ENCODE measurements around the gene UBE2Q2.
"Not testable (repeated sequence)": the region's sequence is repeated elsewhere in the genome, so short reads cannot be mapped to it uniquely, and the experiment has no call there.

Gene UBE2Q2

GRCh38 chr15:75823860-75824613 is 19.2 kb upstream of the UBE2Q2 start:
- intact Hi-C loops (cut with DNase I): no loop called here
- DNase-seq: no peak

GRCh38 chr15:75827691-75828090 is 15.6 kb upstream of the UBE2Q2 start:
- intact Hi-C loops (cut with DNase I): no loop called here
- no peak for DNase-seq

DNA sequence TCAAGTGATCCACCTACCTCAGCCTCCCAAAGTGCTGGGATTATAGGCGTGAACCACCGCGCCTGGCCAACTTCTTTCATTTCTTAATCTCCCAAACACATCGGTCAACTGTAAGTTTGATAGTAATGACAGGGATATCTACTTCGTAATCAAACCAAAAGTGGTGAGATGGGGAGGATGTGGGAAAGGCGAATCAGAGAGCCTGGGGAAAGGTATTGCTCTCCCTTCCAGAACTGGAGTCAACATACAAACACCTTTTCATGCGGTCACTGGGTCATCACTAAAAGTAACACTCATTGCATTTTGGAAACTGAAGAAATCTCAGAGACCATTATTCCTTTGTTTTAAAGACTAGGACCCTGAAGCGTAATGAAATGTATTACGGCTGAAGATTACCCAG is 14.8 kb upstream of the UBE2Q2 start:
- DNase-seq: no peak
- intact Hi-C loops (cut with DNase I): no loop called here

DNA sequence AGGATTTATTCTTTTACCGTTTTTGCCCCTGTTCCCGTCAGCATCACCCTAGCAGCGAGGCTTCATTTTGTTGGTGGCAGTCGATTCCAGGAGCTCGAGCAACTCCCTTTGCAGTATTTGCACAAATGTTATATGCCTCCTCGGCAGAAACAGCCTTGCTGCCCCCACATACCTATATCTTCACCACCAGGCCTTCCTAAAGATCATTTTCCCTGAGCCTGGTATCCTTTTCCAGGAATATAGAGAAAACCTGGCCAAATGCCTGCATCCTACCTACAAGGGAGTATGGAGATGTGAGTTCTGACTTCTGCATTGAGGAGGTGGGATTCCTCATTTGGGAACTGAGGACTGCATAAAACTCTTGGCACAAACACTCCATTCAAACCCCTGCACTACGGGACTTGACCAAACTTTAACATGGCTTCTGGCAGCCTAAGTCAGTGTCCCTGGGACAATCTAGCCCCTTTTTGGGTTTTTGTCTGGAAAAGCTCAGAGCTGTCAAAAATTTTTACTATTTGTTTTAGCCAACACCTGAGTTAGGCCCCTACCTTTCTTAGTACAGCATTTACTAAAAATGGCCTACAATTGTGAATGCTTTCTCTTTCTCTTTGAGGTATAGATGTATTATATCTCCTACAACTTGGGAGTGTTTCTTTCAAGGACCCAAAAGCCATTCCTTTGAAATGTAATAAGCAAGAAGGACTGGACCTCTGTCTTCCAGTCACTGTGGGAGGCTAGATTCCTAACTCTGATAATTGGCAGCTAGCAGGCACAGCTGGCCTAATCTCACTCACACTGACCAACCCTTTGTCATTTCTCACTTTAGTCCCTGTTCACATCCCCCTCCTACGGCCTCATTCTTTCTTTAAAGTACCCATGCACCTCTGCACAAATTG is 12.1 kb upstream of the UBE2Q2 start:
- no peak for DNase-seq
- intact Hi-C loops (cut with DNase I): no loop called here

- no peak for DNase-seq
- intact Hi-C loops (cut with DNase I): no loop called here
Measured at GRCh38 chr15:75831806-75832102, 11.5 kb upstream of the UBE2Q2 start.

DNA sequence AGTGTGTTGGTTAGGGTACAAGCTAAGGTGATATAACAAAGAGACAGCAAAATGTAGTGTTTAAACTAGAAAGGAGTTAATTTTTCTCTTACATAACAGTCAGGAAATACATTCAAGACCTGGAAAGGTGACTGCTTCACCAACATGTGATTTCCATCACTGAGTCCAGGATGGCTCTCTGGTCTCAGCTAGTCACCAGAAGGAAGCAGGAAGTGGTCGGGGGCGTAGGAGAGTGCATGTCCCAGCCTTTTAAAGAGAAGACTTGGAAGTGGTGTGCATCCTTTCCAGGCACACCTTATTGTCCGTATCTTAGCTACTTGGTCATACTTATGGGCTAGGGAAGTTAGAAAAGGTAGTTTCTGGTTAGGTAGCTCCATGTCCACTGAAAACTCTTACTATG is 11.1 kb upstream of the UBE2Q2 start:
- intact Hi-C loops (cut with DNase I): no loop called here
- DNase-seq: no peak

GRCh38 chr15:75834021-75834420 is 9.2 kb upstream of the UBE2Q2 start:
- DNase-seq: no peak
- intact Hi-C loops (cut with DNase I): no loop called here

- intact Hi-C loops (cut with DNase I): no loop called here
- DNase-seq: no peak
Measured at GRCh38 chr15:75835990-75836958, 7.0 kb upstream of the UBE2Q2 start.

GRCh38 chr15:75836959-75837334 is 6.3 kb upstream of the UBE2Q2 start:
- DNase-seq: no peak
- intact Hi-C loops (cut with DNase I): no loop called here

DNA sequence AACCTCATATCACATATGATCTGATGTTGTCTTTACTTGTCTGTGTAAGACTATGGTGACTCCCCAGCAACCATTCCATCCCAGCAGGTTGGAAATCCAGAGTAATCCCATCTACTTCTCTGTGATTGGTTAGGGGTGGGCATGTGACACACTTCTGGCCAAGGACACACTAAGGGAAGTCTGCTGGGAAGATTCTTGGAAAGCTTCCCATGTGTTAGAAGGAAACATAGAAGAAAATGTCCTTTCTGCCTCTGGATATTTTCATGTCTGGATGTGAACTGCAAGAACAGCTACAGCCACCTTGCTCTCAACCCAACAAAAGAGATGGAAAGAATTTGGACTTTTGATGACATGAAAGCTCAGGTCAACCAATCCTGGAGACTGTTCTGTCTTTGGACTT is 2.6 kb upstream of the UBE2Q2 start:
- DNase-seq: peak in 2 of 10 donors; percentile 9 to 18
- intact Hi-C loops (cut with DNase I): loop anchor here (5.0 kb wide), 1 partner anchor 62 kb away; the partner anchor contains the start of gene FBXO22

GRCh38 chr15:75841626-75842025 is 1.6 kb upstream of the UBE2Q2 start:
- intact Hi-C loops (cut with DNase I): loop anchor here (5.0 kb wide), 1 partner anchor 61 kb away; the partner anchor contains the start of gene FBXO22

DNA sequence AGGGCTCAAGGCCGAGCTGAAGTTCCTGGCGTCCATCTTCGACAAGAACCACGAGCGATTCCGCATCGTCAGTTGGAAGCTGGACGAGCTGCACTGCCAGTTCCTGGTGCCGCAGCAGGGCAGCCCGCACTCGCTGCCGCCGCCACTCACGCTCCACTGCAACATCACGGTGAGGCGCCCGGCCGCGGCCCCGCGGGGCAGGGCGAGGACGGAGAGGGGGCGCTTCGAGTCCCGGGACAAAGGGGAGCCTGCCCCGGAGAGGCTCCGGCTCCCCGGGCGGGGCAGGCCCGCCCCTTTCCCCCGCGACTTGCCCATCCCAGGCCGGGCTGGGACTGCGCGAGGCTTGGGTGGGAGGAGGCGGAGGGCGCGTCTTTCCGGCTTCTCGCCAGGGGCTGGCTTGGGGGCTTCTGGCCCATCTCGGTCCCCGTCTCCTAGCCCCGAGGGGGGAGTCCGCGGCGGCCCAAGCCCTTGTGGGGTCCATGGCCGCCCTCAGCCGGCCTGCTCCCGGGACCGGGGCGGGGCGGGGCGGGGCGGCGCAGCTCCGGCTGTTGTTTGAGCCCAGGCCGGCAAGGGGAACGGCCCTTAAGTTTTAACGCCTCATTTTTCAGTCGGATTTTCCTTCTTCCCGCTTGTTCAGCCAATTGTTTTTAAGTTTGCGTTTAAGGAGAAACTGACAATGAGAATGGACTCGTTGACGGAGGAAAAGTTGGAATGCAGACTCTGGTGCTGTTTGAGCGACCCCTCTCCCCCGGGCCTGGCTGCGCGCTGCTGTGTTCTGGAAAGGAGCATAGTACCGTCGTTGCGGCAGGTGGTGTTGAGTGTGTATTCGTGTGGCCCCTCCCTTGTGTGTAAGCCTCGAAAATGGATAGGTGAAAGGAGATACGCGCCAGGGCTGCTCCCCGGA is 683 bp downstream of the UBE2Q2 start:
- intact Hi-C loops (cut with DNase I): loop anchor here (5.0 kb wide), 1 partner anchor 58 kb away; the partner anchor contains the start of gene FBXO22

More at GRCh38 chr15:75841626-75842025, 1.6 kb upstream of the UBE2Q2 start:
- no peak for DNase-seq

DNA sequence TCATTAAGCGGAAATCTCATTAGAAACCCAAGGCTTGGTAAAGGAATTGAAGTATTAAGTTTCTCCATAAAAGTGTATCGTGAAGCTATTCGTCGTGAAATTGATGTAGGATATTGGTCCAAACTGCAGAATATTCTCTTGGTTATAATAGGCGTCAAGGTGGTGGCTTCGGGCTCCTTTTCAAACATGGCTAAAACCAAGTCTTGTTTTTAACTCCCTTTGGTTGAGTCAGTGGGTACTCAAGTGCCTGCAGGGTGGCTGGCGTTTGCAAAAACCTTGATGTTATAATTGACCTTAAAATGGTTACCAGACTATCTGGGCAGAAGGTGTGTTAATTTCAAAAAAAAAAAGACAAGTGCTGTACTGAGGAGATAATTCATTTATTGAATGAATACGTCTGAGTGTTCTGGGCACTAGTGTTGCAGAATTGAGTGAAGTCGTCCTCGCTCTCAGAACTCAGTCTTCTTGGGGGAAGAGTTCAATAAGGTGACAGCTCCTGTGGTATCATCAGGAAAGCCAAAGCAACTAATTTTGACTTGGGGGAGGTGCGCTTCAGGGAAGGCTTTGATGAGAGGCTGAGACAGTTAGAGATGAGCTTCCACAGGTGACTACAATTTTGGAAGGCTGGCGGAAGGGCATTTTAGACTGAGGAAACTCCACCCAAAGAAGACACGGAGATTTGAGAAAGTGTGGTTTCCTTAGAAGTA is 1.5 kb downstream of the UBE2Q2 start:
- DNase-seq: no peak
- intact Hi-C loops (cut with DNase I): loop anchor here (5.0 kb wide), 1 partner anchor 58 kb away; the partner anchor contains the start of gene FBXO22

More for the DNA sequence above, 683 bp downstream of the UBE2Q2 start:
- DNase-seq: peak; percentile 22 to 91 (median 37)

GRCh38 chr15:75849167-75849566 is 5.9 kb downstream of the UBE2Q2 start:
- intact Hi-C loops (cut with DNase I): no loop called here
- no peak for DNase-seq

DNA sequence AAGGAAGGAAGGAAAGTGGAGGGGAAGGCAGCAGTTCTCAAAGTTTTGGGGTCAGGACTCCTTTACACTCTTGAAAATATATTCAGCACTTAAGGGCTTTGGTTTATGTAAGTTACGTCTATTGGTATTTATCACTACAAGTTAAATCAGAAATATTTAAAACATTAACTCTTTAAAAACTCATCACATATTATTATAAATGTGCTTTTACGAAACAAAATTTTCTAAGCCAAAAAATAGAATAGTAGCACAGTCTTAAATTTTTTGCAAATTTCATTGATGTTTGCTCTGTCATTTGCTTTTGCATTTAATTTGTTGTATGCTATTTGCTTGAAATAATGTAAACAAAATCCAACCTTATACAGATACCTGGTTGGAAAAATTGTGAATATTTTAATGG is 7.5 kb downstream of the UBE2Q2 start:
- intact Hi-C loops (cut with DNase I): no loop called here
- no peak for DNase-seq

DNA sequence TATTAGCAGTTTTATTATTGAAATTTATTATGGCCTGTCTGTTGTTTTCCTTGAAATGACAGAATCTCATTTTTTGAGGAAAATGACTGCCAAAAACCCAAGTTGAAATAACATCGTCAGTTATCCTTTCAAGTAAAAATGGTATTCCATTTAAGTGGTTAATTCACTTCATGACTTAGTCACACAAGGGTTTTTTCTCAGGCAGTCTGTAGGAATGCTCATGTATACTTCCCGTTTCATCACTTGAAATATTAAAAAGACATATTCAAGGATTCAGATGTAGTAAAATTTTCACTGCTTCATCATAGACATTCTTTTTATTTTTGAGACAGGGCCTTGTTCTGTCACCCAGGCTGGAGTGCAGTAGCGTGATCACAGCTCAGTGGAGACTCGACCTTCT is 8.3 kb downstream of the UBE2Q2 start:
- intact Hi-C loops (cut with DNase I); DNase-seq: not testable (repeated sequence)

DNA sequence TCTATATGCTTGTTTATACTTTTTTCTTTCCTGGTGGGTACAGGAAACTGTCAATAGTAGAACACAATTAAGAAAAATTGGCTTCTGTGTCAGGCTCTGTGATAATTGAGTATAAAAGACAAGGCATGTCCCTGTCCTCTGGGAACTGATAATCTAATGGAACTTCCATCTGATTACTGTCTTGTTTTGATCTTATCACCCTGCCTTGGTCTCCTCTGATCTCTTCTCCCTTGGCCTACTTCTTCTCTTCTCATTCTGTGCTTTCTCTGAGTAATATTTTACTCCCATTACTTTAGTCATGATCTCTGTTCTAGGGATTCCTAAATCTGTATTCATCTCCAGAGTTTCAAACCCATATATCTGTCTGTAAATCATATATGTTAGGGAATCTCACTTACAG is 14.6 kb downstream of the UBE2Q2 start:
- no peak for DNase-seq
- intact Hi-C loops (cut with DNase I): no loop called here

- intact Hi-C loops (cut with DNase I): no loop called here
- DNase-seq: no peak
Measured at GRCh38 chr15:75861750-75862402, 18.6 kb downstream of the UBE2Q2 start.
